GM19455 (cell line): Measurements from ENCODE around the gene CCDC18.

ENCODE experiments used
- ATAC-seq: cut with Tn5 transposase; IDR thresholded peaks from one replicate; pipeline ENCODE4 v1.9.1; 2021; ENCODE audit not compliant: unreplicated experiment

The CCDC18 gene

GRCh38 chr1:93304716-93305138 is 124.2 kb downstream of the CCDC18 start:
- ATAC-seq: no peak

GRCh38 chr1:93306920-93307319 is 126.4 kb downstream of the CCDC18 start:
- ATAC-seq: no peak

GRCh38 chr1:93313026-93313425 is 132.5 kb downstream of the CCDC18 start:
- ATAC-seq: no peak

DNA sequence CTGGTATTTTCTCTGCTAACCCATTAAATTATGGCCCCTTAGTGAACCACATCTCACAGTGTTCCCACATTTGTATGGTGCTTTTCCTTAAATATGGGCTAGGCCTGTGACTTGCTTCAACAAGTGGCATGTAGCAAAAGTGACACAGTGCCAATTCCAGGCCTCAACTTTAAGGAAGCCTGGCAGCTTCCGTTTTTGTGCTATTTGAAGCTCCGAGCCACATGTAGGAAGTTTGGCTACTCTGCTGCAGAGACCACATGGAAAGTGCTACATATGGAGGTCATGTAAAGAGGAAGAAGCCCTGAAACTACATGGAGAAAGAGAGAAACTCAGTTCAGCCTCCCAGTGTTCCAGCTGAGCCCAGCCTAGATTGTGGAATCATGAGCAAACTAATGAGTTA is 136.7 kb downstream of the CCDC18 start:
- no peak for ATAC-seq

DNA sequence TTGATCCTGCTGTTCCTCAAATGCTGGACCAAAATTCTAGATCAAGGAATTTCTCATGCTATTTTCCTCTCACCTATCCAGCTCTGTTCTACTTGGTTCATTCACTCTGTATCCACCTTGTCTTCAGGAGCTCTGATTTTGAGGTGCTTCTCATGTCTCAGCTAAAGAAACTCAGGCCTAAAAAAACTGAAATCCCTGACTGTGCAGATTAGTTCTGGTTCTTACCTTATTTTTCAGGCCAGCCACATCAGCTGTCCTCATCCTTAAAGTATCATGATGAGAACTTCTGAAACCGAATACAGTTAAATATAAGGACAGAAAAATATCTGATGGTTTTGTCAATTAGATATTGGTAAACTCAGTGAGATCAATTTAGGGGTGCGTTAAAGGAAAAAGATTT is 137.4 kb downstream of the CCDC18 start:
- no peak for ATAC-seq

- no peak for ATAC-seq
Measured at GRCh38 chr1:93321720-93322119, 141.2 kb downstream of the CCDC18 start.

GRCh38 chr1:93322349-93322748 is 141.8 kb downstream of the CCDC18 start:
- ATAC-seq: no peak

DNA sequence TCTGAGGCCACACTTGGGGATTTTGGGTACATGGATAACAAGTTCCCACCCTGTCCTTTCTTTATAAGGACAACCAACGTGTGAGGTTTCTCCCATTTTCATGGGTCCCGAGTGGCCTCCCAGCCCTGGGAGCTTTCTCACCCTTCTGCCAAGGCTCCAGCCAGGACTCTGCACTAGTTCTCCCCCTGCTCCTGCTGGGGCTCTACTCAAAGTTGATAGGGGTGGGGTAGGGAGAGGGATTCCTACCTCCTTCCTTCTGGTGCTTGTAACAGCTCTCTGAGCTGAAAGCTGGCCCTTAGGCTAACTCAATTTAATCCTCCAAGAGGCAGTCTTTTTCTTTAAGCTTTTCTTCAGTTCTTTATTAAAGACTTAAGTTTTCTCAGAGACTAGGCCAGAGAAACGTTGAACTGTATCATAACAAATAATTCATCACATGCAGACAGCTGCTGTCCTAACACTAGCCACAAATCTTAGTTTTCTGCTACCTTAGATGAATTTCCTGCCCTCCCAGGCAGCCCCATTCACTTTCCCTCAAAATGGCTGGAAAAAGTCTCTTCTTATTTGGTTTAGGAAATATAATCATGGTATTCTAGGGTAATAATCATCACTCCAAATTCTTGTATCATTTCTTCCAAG is 142.8 kb downstream of the CCDC18 start:
- no peak for ATAC-seq

- no peak for ATAC-seq
Measured at GRCh38 chr1:93324486-93325464, 144.3 kb downstream of the CCDC18 start.
